Stimulated activated CD4-positive, alpha-beta T cell treated with anti-CD3 and anti-CD28 coated beads, Interleukin-4, amount 100 ng/mL, for 48 hours (primary cell): ENCODE results near the gene LIMS2.

Experiments
- DNase-seq, 2 donors: peaks; one replicate each; pipeline ENCODE4 v3.0.0-alpha.2; 2020; ENCODE audit warnings: low read depth in 2 of 2

LIMS2 gene

GRCh38 chr2:127674241-127675209, 805 bp downstream of the LIMS2 start:
- DNase-seq = no peak

GRCh38 chr2:127673291-127674069, 1.9 kb downstream of the LIMS2 start:
- no peak for DNase-seq

GRCh38 chr2:127672341-127673224, 2.7 kb downstream of the LIMS2 start:
- no peak for DNase-seq

- DNase-seq = no peak
Measured at GRCh38 chr2:127671557-127672302, 3.6 kb downstream of the LIMS2 start.

- DNase-seq = no peak
Measured at GRCh38 chr2:127670957-127671290, 4.4 kb downstream of the LIMS2 start.

GRCh38 chr2:127670055-127670956, 5.0 kb downstream of the LIMS2 start:
- DNase-seq = no peak

- no peak for DNase-seq
Measured at GRCh38 chr2:127669056-127669455, 6.3 kb downstream of the LIMS2 start.

GRCh38 chr2:127665267-127665893, 9.9 kb downstream of the LIMS2 start:
- DNase-seq = no peak

GRCh38 chr2:127664895-127665225, 10.5 kb downstream of the LIMS2 start:
- no peak for DNase-seq

- DNase-seq = no peak
Measured at GRCh38 chr2:127664065-127664894, 11.1 kb downstream of the LIMS2 start.

- no peak for DNase-seq
Measured at GRCh38 chr2:127663566-127664064, 11.7 kb downstream of the LIMS2 start.

GRCh38 chr2:127662937-127663565, 12.3 kb downstream of the LIMS2 start:
- no peak for DNase-seq

- DNase-seq = no peak
Measured at GRCh38 chr2:127661949-127662510, 13.3 kb downstream of the LIMS2 start.

- DNase-seq = no peak
Measured at GRCh38 chr2:127661072-127661649, 14.2 kb downstream of the LIMS2 start.

- DNase-seq = no peak
Measured at GRCh38 chr2:127660291-127660578, 15.1 kb downstream of the LIMS2 start.

GRCh38 chr2:127659408-127660290, 15.7 kb downstream of the LIMS2 start:
- no peak for DNase-seq
